Hepatocyte (in vitro differentiated cells): ENCODE data around the gene TBKBP1.

Source experiments
- EZH2 ChIP-seq: fragments of 200-600 bp; sonication (generic); IDR thresholded peaks from 2 replicates; pipeline ENCODE4 v1.6.1; 2016; ENCODE audit warnings: antibody characterized with exemption, mild to moderate bottlenecking, borderline replicate concordance
- TF ChIP-seq, protein P1 (sequence below): fragments of 200-600 bp; sonication (generic); IDR thresholded peaks from 2 replicates; pipeline ENCODE4 v1.5.1; 2016; ENCODE audit warnings: antibody characterized with exemption, mild to moderate bottlenecking; ENCODE audit not compliant: poor library complexity

DNA sequence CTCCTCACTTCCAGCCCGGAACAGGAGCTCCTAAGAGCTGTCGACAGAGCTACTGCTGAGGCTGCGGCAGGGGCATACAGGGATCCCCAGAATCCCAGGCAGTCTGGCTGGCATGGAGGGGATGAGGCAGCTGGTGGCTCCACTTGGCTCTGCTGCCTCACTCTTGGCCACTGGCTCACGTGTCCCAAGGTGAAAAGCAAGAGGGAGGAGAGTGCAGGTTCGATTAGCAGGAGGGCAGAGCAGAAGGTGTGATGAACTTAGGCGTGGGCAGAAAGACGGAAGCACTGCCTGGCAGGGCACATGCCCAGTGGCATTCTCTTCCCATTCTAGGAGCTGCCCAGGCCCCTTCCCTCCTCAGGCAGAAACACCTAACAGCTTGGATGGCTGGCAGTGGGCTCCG lies 27.8 kb downstream of the TBKBP1 start:
- TF ChIP-seq, protein P1, sequence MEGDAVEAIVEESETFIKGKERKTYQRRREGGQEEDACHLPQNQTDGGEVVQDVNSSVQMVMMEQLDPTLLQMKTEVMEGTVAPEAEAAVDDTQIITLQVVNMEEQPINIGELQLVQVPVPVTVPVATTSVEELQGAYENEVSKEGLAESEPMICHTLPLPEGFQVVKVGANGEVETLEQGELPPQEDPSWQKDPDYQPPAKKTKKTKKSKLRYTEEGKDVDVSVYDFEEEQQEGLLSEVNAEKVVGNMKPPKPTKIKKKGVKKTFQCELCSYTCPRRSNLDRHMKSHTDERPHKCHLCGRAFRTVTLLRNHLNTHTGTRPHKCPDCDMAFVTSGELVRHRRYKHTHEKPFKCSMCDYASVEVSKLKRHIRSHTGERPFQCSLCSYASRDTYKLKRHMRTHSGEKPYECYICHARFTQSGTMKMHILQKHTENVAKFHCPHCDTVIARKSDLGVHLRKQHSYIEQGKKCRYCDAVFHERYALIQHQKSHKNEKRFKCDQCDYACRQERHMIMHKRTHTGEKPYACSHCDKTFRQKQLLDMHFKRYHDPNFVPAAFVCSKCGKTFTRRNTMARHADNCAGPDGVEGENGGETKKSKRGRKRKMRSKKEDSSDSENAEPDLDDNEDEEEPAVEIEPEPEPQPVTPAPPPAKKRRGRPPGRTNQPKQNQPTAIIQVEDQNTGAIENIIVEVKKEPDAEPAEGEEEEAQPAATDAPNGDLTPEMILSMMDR: no peak
- TF ChIP-seq EZH2: no peak
